ENCODE results near the gene UVRAG.

UVRAG gene

DNA sequence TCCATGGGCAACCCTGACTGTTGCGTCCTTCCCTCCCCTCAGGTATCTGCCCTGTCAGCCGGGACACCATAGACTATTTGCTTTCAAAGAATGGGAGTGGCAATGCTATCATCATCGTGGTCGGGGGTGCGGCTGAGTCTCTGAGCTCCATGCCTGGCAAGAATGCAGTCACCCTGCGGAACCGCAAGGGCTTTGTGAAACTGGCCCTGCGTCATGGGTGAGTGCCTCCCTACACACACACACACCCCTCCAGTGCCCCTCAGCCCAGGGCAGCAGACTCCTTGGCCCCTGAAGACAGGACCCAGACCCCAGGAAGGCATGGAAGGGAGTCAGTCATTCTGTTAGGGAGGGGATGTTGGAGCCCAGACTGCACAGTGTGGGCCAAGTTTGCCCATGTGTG lies 17.9 kb upstream of the UVRAG start:
- H3K27me3 ChIP-seq (ENCODE audit: insufficient read depth, low read length): no peaks in the 10 kb centered on the region; the same call in 1 of the 2 replicates
- no peak overlapping the region for H3K4me3 ChIP-seq (ENCODE audit: low read depth, low read length, poor library complexity, severe bottlenecking)
- no peaks in the 10 kb centered on the region for H4K20me1 ChIP-seq (ENCODE audit: insufficient read depth, low read length)
- no peaks in the 10 kb centered on the region for H3K36me3 ChIP-seq (ENCODE audit: insufficient read depth, low read length)
- H3F3A ChIP-seq (ENCODE audit: insufficient read depth, low read length): no peaks in the 10 kb centered on the region
- TF ChIP-seq, protein P1, sequence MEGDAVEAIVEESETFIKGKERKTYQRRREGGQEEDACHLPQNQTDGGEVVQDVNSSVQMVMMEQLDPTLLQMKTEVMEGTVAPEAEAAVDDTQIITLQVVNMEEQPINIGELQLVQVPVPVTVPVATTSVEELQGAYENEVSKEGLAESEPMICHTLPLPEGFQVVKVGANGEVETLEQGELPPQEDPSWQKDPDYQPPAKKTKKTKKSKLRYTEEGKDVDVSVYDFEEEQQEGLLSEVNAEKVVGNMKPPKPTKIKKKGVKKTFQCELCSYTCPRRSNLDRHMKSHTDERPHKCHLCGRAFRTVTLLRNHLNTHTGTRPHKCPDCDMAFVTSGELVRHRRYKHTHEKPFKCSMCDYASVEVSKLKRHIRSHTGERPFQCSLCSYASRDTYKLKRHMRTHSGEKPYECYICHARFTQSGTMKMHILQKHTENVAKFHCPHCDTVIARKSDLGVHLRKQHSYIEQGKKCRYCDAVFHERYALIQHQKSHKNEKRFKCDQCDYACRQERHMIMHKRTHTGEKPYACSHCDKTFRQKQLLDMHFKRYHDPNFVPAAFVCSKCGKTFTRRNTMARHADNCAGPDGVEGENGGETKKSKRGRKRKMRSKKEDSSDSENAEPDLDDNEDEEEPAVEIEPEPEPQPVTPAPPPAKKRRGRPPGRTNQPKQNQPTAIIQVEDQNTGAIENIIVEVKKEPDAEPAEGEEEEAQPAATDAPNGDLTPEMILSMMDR (IDR thresholded peaks at IDR 0.05; ENCODE audit: low read length): no peak
- no peaks in the 10 kb centered on the region for H3K79me2 ChIP-seq (ENCODE audit: insufficient read depth, low read length)
- H2AFZ ChIP-seq (ENCODE audit: low read length): no peak overlapping the region
- no peaks in the 10 kb centered on the region for H3K4me1 ChIP-seq (ENCODE audit: insufficient read depth, low read length, severe bottlenecking)
- no peaks in the 10 kb centered on the region for H3K9me2 ChIP-seq (ENCODE audit: low read depth, low read length)
- H3K27ac ChIP-seq (ENCODE audit: low read depth, low read length, poor library complexity, severe bottlenecking): no peak overlapping the region
- H3K4me2 ChIP-seq (ENCODE audit: low read length): no peak overlapping the region
- H3K9ac ChIP-seq (ENCODE audit: low read length): no peak overlapping the region
- H3K9me3 ChIP-seq (ENCODE audit: low read length): no peaks in the 10 kb centered on the region

DNA sequence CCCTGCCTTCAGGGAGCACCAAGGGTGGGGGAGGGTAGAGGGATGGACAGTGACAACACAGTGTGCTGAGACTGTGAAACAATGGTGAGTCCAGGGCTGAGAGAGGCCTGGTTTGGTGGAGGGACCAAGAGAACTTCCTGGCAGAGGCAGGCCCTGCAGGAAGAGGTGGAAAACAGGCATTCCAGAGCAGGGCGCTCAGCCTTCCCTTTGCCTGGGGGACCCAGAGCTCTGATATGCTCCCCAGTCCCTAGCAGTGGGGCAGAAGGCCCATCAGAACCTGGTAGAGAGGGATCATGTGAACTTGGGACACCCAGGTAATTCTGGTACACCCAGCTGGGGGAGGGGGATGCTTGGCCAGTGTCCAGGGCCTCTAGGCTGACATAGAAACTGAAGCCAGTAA lies 17.2 kb upstream of the UVRAG start:
- TF ChIP-seq, protein P1 (IDR thresholded peaks at IDR 0.05; ENCODE audit: low read length): no peak
- no peak for TF ChIP-seq EZH2 (IDR thresholded peaks at IDR 0.05; ENCODE audit: borderline replicate concordance, low read length)
- Histone ChIP-seq H3K36me3 (ENCODE audit: insufficient read depth, low read length) (no peaks in the 10 kb centered on the region), H3K4me1 (ENCODE audit: insufficient read depth, low read length, severe bottlenecking) (no peaks in the 10 kb centered on the region), H3K27ac (ENCODE audit: low read depth, low read length, poor library complexity, severe bottlenecking) (no peak overlapping the region), H3K4me3 (ENCODE audit: low read depth, low read length, poor library complexity, severe bottlenecking) (no peak overlapping the region), H2AFZ (ENCODE audit: low read length) (no peak overlapping the region), H3K9me3 (ENCODE audit: low read length) (no peaks in the 10 kb centered on the region), H3K79me2 (ENCODE audit: insufficient read depth, low read length) (no peaks in the 10 kb centered on the region), H3K27me3 (ENCODE audit: insufficient read depth, low read length) (no peaks in the 10 kb centered on the region; the same call in 1 of the 2 replicates), H3K9me2 (ENCODE audit: low read depth, low read length) (no peaks in the 10 kb centered on the region), H3K9ac (ENCODE audit: low read length) (no peak overlapping the region), H4K20me1 (ENCODE audit: insufficient read depth, low read length) (no peaks in the 10 kb centered on the region), H3F3A (ENCODE audit: insufficient read depth, low read length) (no peaks in the 10 kb centered on the region), H3K4me2 (ENCODE audit: low read length) (no peak overlapping the region)

DNA sequence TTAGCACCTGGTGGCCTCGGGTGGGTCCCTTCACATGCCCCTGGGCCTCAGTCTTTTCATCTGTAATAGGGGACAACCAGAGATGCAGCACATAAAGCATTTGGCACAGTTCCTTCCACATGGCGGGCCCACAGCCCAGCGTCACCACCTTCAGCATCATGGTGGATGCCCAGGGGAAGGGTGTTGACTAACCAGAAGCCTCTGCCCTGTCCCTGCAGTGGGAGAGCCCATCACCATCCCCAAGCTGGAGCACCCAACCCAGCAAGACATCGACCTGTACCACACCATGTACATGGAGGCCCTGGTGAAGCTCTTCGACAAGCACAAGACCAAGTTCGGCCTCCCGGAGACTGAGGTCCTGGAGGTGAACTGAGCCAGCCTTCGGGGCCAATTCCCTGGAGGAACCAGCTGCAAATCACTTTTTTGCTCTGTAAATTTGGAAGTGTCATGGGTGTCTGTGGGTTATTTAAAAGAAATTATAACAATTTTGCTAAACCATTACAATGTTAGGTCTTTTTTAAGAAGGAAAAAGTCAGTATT lies 14.8 kb upstream of the UVRAG start:
- Histone ChIP-seq H3K79me2 (ENCODE audit: insufficient read depth, low read length) (no peaks in the 10 kb centered on the region), H3K27ac (ENCODE audit: low read depth, low read length, poor library complexity, severe bottlenecking) (no peak overlapping the region), H3F3A (ENCODE audit: insufficient read depth, low read length) (no peaks in the 10 kb centered on the region), H3K4me1 (ENCODE audit: insufficient read depth, low read length, severe bottlenecking) (no peaks in the 10 kb centered on the region), H3K9ac (ENCODE audit: low read length) (no peak overlapping the region), H3K9me3 (ENCODE audit: low read length) (no peaks in the 10 kb centered on the region), H2AFZ (ENCODE audit: low read length) (no peak overlapping the region), H4K20me1 (ENCODE audit: insufficient read depth, low read length) (no peaks in the 10 kb centered on the region), H3K36me3 (ENCODE audit: insufficient read depth, low read length) (no peaks in the 10 kb centered on the region), H3K9me2 (ENCODE audit: low read depth, low read length) (no peaks in the 10 kb centered on the region), H3K27me3 (ENCODE audit: insufficient read depth, low read length) (no peaks in the 10 kb centered on the region; the same call in 1 of the 2 replicates), H3K4me3 (ENCODE audit: low read depth, low read length, poor library complexity, severe bottlenecking) (no peak overlapping the region), H3K4me2 (ENCODE audit: low read length) (no peak overlapping the region)
- TF ChIP-seq, protein P1 (IDR thresholded peaks at IDR 0.05; ENCODE audit: low read length): no peak
- TF ChIP-seq EZH2 (IDR thresholded peaks at IDR 0.05; ENCODE audit: borderline replicate concordance, low read length): no peak

Data from OCI-LY1 (cell line).